GM12878 (cell line): ENCODE results near the gene DIP2C. TPM values are rescaled to one million over a fixed set of nuclear protein-coding genes. Genes with fewer than 3 reads are reported as not detected.

Source experiments
- ATAC-seq: fragments of 200-7000 bp; cut with Tn5 transposase; 3 replicates; pipeline ENCODE4 v1.9.1; 2020; ENCODE audit warnings: mild to moderate bottlenecking, moderate library complexity
- BruUV-seq: library from RNA; stranded (reverse); fragments of 400-500 nt; replicated peaks from 2 replicates; lab custom pipeline; 2021; lab: Mats Ljungman, UMichigan
- CTCF ChIA-PET: fragments of 300-600 bp; sonication (Branson Sonifier 250); formaldehyde crosslinking; extraction: SDS; loops from one replicate; lab custom pipeline; 2021; ENCODE audit warnings: inconsistent platforms; lab: Yijun Ruan, JAX
- POLR2A ChIA-PET: fragments of 350-600 bp; formaldehyde crosslinking; extraction: SDS; loops from one replicate; lab custom pipeline; 2021; ENCODE audit warnings: inconsistent platforms; lab: Charles Lee
- RAD21 ChIA-PET: fragments of 300-600 bp; sonication (Branson Sonifier 250); formaldehyde crosslinking; loops from one replicate; lab custom pipeline; 2023; ENCODE audit warnings: antibody characterized with exemption; ENCODE audit not compliant: unreplicated experiment; lab: Charles Lee
- SMC1A ChIA-PET: fragments of 300-600 bp; sonication (Branson Sonifier 250); formaldehyde crosslinking; loops from one replicate; lab custom pipeline; 2023; ENCODE audit not compliant: unreplicated experiment, uncharacterized antibody; lab: Charles Lee
- DNase-seq: peaks from one replicate; pipeline ENCODE4 v3.0.0-alpha.2; 2011; ENCODE audit warnings: low read depth, low spot score
- FAIRE-seq: peaks from 3 replicates; lab custom pipeline; 2011; peaks lifted over from hg19 to GRCh38; lab: Jason Lieb, UNC
- H2AFZ ChIP-seq: 2 replicates; pipeline ENCODE4 v1.6.0; 2011; ENCODE audit warnings: low read depth, low read length, control low read depth; ENCODE audit not compliant: control insufficient read depth
- H3K27ac ChIP-seq: 2 replicates; pipeline ENCODE4 v1.5.1; 2011; ENCODE audit warnings: control low read depth; ENCODE audit not compliant: control insufficient read depth, insufficient read depth
- H3K27me3 ChIP-seq, 2 experiments: replicated peaks in 1 of 2; 2 replicates each; pipeline versions ENCODE4 v1.6.0 to v1.6.1; 2011; ENCODE audit warnings: low read length in 1 of 2; ENCODE audit not compliant: control insufficient read depth in 2 of 2, insufficient read depth in 2 of 2
- H3K36me3 ChIP-seq, 2 experiments: 2 replicates each; pipeline ENCODE4 v1.5.1; 2011; ENCODE audit warnings: low read length in 1 of 2; ENCODE audit not compliant: control insufficient read depth in 2 of 2, insufficient read depth in 2 of 2
- H3K4me1 ChIP-seq: 2 replicates; pipeline ENCODE4 v1.6.1; 2011; ENCODE audit warnings: mild to moderate bottlenecking, low read length, moderate library complexity, mixed read lengths; ENCODE audit not compliant: control insufficient read depth, insufficient read depth
- H3K4me2 ChIP-seq: 2 replicates; pipeline ENCODE4 v1.6.0; 2011; ENCODE audit warnings: control low read depth; ENCODE audit not compliant: control insufficient read depth, insufficient read depth
- H3K4me3 ChIP-seq: fragments of 200-600 bp; sonication (generic); 2 replicates; pipeline ENCODE4 v1.5.1; 2016
- H3K79me2 ChIP-seq: 2 replicates; pipeline ENCODE4 v1.6.0; 2011; ENCODE audit warnings: low read length; ENCODE audit not compliant: control insufficient read depth, insufficient read depth
- H3K9ac ChIP-seq: 2 replicates; pipeline ENCODE4 v1.8.0; 2011; ENCODE audit warnings: low read length, control low read depth, mixed read lengths; ENCODE audit not compliant: control insufficient read depth, insufficient read depth
- H3K9me3 ChIP-seq: replicated peaks from 3 replicates; pipeline ENCODE4 v1.5.1; 2011; ENCODE audit warnings: mild to moderate bottlenecking, low read length; ENCODE audit not compliant: control insufficient read depth, insufficient read depth
- H4K20me1 ChIP-seq: 2 replicates; pipeline ENCODE4 v1.6.0; 2011; ENCODE audit not compliant: control insufficient read depth, insufficient read depth
- BACH1 ChIP-seq: fragments of 450-650 bp; IDR thresholded peaks from 2 replicates; pipeline ENCODE4 v1.6.1; 2017; ENCODE audit warnings: mild to moderate bottlenecking, borderline replicate concordance
- BRCA1 ChIP-seq: IDR thresholded peaks from 2 replicates; pipeline ENCODE4 v1.6.1; 2011; ENCODE audit warnings: low read depth, low read length, improper control_type of control experiment
- CBX5 ChIP-seq: sonication (generic); IDR thresholded peaks from 2 replicates; pipeline ENCODE4 v1.6.1; 2016; ENCODE audit warnings: low read depth, moderate library complexity, mild to moderate bottlenecking, inconsistent platforms
- EP300 ChIP-seq, 2 experiments: fragments of 150-350 bp in 1 of 2; IDR thresholded peaks; 2 replicates each; pipeline ENCODE4 v1.6.1; 2011 to 2012; ENCODE audit warnings: low read depth in 2 of 2, low read length in 2 of 2, borderline replicate concordance in 1 of 2, improper control_type of control experiment in 1 of 2, inconsistent platforms in 1 of 2; ENCODE audit not compliant: control insufficient read depth in 1 of 2
- MEF2A ChIP-seq: IDR thresholded peaks from 2 replicates; pipeline ENCODE4 v1.6.1; 2011; ENCODE audit warnings: low read depth, mild to moderate bottlenecking, low read length, moderate library complexity; ENCODE audit not compliant: insufficient read depth
- MYB ChIP-seq: fragments of 150-350 bp; IDR thresholded peaks from 2 replicates; pipeline ENCODE4 v1.6.1; 2014; ENCODE audit warnings: mild to moderate bottlenecking, low read depth, low read length, borderline replicate concordance
- NR2C2 ChIP-seq: IDR thresholded peaks from 2 replicates; pipeline ENCODE4 v1.6.1; 2011; ENCODE audit warnings: borderline replicate concordance, low read depth; ENCODE audit not compliant: control insufficient read depth, insufficient read length
- RB1 ChIP-seq: fragments of 450-650 bp; formaldehyde crosslinking; IDR thresholded peaks from 2 replicates; pipeline ENCODE4 v1.6.1; 2017; ENCODE audit warnings: mild to moderate bottlenecking, borderline replicate concordance
- SPI1 ChIP-seq: IDR thresholded peaks from 2 replicates; pipeline ENCODE4 v1.6.1; 2011; ENCODE audit warnings: low read depth, mild to moderate bottlenecking, low read length, moderate library complexity, borderline replicate concordance; ENCODE audit not compliant: insufficient read depth
- ZNF217 ChIP-seq: fragments of 450-650 bp; IDR thresholded peaks from 2 replicates; pipeline ENCODE4 v1.6.1; 2017; ENCODE audit warnings: antibody characterized with exemption, mild to moderate bottlenecking
- ZNF592 ChIP-seq: fragments of 450-650 bp; IDR thresholded peaks from 2 replicates; pipeline ENCODE4 v1.6.1; 2017; ENCODE audit warnings: mild to moderate bottlenecking, moderate library complexity
- WGBS: methylation state at CpG from one replicate; pipeline ENCODE4 v1.1.6; 2016; ENCODE audit warnings: low lambda C conversion rate; ENCODE audit not compliant: insufficient replicate concordance, insufficient coverage; ENCODE audit errors: missing lambda C conversion rate; 5-methylcytosine and 5-hydroxymethylcytosine counted together
- in situ Hi-C: fragments of 300-500 bp; cut with MboI; formaldehyde crosslinking; loops from 9 replicates; pipeline ENCODE4 v1.14.3; 2018; ENCODE audit warnings: mixed read lengths
- intact Hi-C: fragments of 100-400 bp; cut with micrococcal nuclease; formaldehyde crosslinking; loops from one replicate; pipeline ENCODE4 v1.14.2; 2022; ENCODE audit not compliant: unreplicated experiment
- polyA plus RNA-seq, 11 experiments: library from polyadenylated mRNA; depleted of rRNA in 4 of 11; unstranded in 6 of 11; stranded (reverse) in 5 of 11; fragments of >200 nt; fragmentation: Nextera tagmentation in 4 of 11; fragmentation: Illumina TruSeq in 1 of 11; extraction: Ambion mirVana in 4 of 11; extraction: Trizol in 1 of 11; gene quantifications; 1 replicate in 1 of 11; 2 replicates in 10 of 11; pipeline versions ENCODE4 v1.2.1 to v1.2.3, GENCODE V29; 2011 to 2016; ENCODE audit warnings: inconsistent platforms in 2 of 11, missing spikeins in 2 of 11, low read depth in 1 of 11
- total RNA-seq, 4 experiments: library from RNA; depleted of rRNA in 3 of 4; stranded (reverse); fragments of >200 nt in 3 of 4; fragmentation: Illumina TruSeq in 1 of 4; extraction: Trizol in 1 of 4; gene quantifications; 2 replicates each; pipeline versions ENCODE4 v1.2.1 to v1.2.3, GENCODE V29; 2013 to 2021

The DIP2C gene
- total and polyA plus RNA-seq, 10 of the 15 experiments (the other 5 are each of a cell fraction or from before 2014, with no cell fraction given) = 0.01 to 0.10 (median 0.06) TPM

GRCh38 chr10:688312-689120, 952 bp downstream of the DIP2C start:
- BruUV-seq = no TSS peak

GRCh38 chr10:687583-688311, 1.7 kb downstream of the DIP2C start:
- Histone ChIP-seq H3K9ac (no peak overlapping the region), H3K4me2 (no peak overlapping the region), H4K20me1 (no peaks in the 10 kb centered on the region), H2AFZ (no peak overlapping the region), H3K4me1 (no peaks in the 10 kb centered on the region), H3K79me2 (no peaks in the 10 kb centered on the region), H3K9me3 (no peaks in the 10 kb centered on the region), H3K27me3 (peaks cover 0 to 2% of the 10 kb centered on the region in 2 experiments; a peak in 1 of 4 replicates), H3K4me3 (no peak overlapping the region), H3K27ac (no peak overlapping the region), H3K36me3 (no peaks in the 10 kb centered on the region)
- no TSS peak for BruUV-seq
- 50% methylated on average over 20 of the region's 21 CpGs for WGBS
- no peak for FAIRE-seq
- DNase-seq = no peak
- RAD21 ChIA-PET = no interaction called here
- CTCF ChIA-PET = no interaction called here
- POLR2A ChIA-PET = no interaction called here
- SMC1A ChIA-PET = no interaction called here
- no peak for ATAC-seq
- in situ Hi-C loops (no loop called here), intact Hi-C loops (no loop called here)
- TF ChIP-seq MEF2A (no peak), SPI1 (no peak), ZNF592 (no peak), BRCA1 (no peak), EP300 (IDR thresholded peaks at IDR 0.05; ENCODE audit: borderline replicate concordance in 1 of 2, control insufficient read depth in 1 of 2, low read depth in 2 of 2, low read length in 2 of 2) (no peak), MYB (no peak), CBX5 (no peak)

More at GRCh38 chr10:688312-689120, 952 bp downstream of the DIP2C start:
- ATAC-seq (no peak), DNase-seq (no peak), FAIRE-seq (no peak)
- H4K20me1 ChIP-seq = no peaks in the 10 kb centered on the region
- no peak overlapping the region for H3K27ac ChIP-seq
- RAD21 ChIA-PET = no interaction called here
- in situ Hi-C loops (no loop called here), intact Hi-C loops (no loop called here)
- H3K9ac ChIP-seq = no peak overlapping the region
- H3K4me1 ChIP-seq = no peaks in the 10 kb centered on the region
- TF ChIP-seq MYB (no peak), NR2C2 (no peak), BACH1 (no peak), RB1 (no peak), ZNF217 (no peak)
- H3K79me2 ChIP-seq = no peaks in the 10 kb centered on the region
- CTCF ChIA-PET = no interaction called here
- SMC1A ChIA-PET = no interaction called here
- H2AFZ ChIP-seq = no peak overlapping the region
- H3K4me2 ChIP-seq = no peak overlapping the region
- 55% methylated on average over 45 of the region's 57 CpGs for WGBS
- H3K36me3 ChIP-seq = no peaks in the 10 kb centered on the region
- peaks cover 0 to 2% of the 10 kb centered on the region in 2 experiments; a peak in 1 of 4 replicates for H3K27me3 ChIP-seq
- POLR2A ChIA-PET = no interaction called here
- H3K4me3 ChIP-seq = no peak overlapping the region
- no peaks in the 10 kb centered on the region for H3K9me3 ChIP-seq
